ENCODE data around the gene OSBPL1A. TPM values are rescaled to one million over a fixed set of nuclear protein-coding genes. Genes with fewer than 3 reads are reported as not detected.

The OSBPL1A gene
- total and polyA plus RNA-seq, 2 of the 8 experiments (the other 6 are each of a cell fraction or from before 2014, with no cell fraction given) = 53.2 to 74.9 TPM

DNA sequence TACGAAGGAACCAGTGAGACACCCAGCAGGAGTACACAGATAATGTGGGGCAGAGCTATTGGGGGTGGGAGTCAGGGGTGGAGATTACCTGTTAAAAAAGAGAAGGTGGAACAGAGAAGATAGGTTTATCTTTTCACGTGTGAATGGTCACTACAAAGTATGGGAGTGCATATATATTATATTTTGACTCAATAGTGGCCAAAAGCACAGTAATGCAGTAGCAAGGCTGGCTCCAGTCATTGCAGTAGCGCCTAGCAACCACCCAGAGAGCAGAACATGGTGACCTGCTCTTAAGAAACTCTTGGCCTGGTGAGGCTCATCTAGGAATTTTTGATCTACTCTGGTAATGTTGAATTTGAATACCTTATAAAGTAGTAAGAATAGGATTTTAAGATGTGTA, 29.9 kb upstream of the OSBPL1A start (continued):
- TF ChIP-seq, protein P1, sequence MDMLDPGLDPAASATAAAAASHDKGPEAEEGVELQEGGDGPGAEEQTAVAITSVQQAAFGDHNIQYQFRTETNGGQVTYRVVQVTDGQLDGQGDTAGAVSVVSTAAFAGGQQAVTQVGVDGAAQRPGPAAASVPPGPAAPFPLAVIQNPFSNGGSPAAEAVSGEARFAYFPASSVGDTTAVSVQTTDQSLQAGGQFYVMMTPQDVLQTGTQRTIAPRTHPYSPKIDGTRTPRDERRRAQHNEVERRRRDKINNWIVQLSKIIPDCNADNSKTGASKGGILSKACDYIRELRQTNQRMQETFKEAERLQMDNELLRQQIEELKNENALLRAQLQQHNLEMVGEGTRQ (IDR thresholded peaks at IDR 0.05; ENCODE audit: low read length) = no peak
- TF ChIP-seq EP300 (IDR thresholded peaks at IDR 0.05; ENCODE audit: borderline replicate concordance in 1 of 2, low read depth in 2 of 2, low read length in 2 of 2) (no peak), BCL11A (IDR thresholded peaks at IDR 0.05; ENCODE audit: low read depth in 2 of 2, low read length in 2 of 2) (no peak), SIN3A (conservative IDR thresholded peaks at IDR 0.05 in 1 of 2, IDR thresholded peaks at IDR 0.05 in 1 of 2; ENCODE audit: low read depth in 1 of 2, low read length in 2 of 2) (no peak), BRCA1 (IDR thresholded peaks at IDR 0.05; ENCODE audit: low read depth, low read length) (no peak)
